GM12878 (cell line): ENCODE results near the gene AP1B1.

Experiments
- CTCF ChIP-seq, 3 experiments: IDR thresholded peaks in 2 of 3; conservative IDR thresholded peaks in 1 of 3; 2 replicates each; pipeline ENCODE4 v1.5.1; 2011; ENCODE audit warnings: low read depth in 3 of 3, low read length in 3 of 3, mild to moderate bottlenecking in 3 of 3, control low read depth in 2 of 3, moderate library complexity in 2 of 3, inconsistent platforms in 1 of 3, mixed read lengths in 1 of 3; ENCODE audit not compliant: control insufficient read depth in 2 of 3, insufficient read depth in 1 of 3; ENCODE audit errors: extremely low read depth in 1 of 3
- MYB ChIP-seq: fragments of 150-350 bp; IDR thresholded peaks from 2 replicates; pipeline ENCODE4 v1.6.1; 2014; ENCODE audit warnings: mild to moderate bottlenecking, low read depth, low read length, borderline replicate concordance
- PKNOX1 ChIP-seq: fragments of 450-650 bp; IDR thresholded peaks from 2 replicates; pipeline ENCODE4 v1.6.1; 2016; ENCODE audit warnings: mild to moderate bottlenecking
- POLR2A ChIP-seq: IDR thresholded peaks from 2 replicates; pipeline ENCODE4 v1.6.1; 2011; ENCODE audit warnings: low read depth, mild to moderate bottlenecking, low read length
- ZNF687 ChIP-seq: fragments of 450-650 bp; IDR thresholded peaks from 2 replicates; pipeline ENCODE4 v1.6.1; 2017; ENCODE audit warnings: mild to moderate bottlenecking, moderate library complexity

GRCh38 chr22:29331213-29331612 is 57.2 kb downstream of the AP1B1 start:
- TF ChIP-seq PKNOX1: no peak
- no peak for TF ChIP-seq MYB
- no peak for TF ChIP-seq CTCF (IDR thresholded peaks at IDR 0.05 in 2 of 3, conservative IDR thresholded peaks at IDR 0.05 in 1 of 3; ENCODE audit: control insufficient read depth in 2 of 3, extremely low read depth in 1 of 3, insufficient read depth in 1 of 3, low read depth in 3 of 3, low read length in 3 of 3)
- no peak for TF ChIP-seq POLR2A
- no peak for TF ChIP-seq ZNF687
